Measurements from ENCODE around the gene TGM2.
A peak's percentile ranks its signal among the peaks of the same experiment; 100 is the strongest.

TGM2 gene

DNA sequence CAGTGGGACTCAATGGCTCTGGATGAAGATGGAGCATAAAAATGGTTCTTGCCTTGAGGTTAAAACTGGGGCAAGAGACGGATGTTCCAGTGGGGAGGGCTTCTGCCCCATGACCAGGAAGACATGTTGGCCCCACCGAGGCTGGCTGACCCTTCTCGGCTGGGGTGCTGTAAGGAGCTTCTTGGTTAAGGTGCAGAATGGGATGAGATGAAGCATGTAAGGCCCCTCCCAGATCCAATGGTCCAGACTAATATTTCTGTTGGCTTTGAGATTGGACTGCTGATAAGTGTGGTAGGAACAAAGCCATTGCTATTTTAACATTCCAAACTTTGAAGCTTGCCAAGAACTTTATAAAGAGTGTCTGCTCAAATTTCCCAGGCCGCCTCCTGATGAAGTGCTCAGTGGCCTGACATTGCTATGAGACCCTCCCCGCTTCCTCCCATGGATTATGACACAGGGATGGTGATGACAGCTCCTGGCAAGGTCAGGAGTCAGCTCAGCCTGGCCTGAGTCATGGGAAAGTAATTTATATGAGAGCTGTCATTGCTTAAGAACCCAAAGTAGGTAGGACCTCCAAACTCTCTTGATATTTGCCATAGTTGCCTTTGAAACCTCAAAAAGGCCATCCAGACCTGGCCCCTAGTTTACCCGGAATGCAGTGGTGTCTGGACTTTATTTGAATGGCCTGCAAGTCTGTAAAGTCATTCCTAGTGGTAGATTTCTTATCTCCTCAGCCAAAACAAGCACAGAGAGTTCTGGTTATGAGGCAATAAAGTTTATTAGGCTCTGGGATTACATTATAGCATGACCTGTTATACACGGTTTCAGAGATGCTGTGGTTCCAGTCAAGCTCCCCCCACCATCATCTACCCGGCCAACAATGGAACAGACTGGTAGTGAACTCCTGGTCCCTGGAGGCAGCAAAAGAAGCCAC is 55.2 kb downstream of the TGM2 start (continued):
- TF ChIP-seq ZSCAN30 (tag by site-specific recombination; IDR thresholded peaks at IDR 0.05): 0 out of 2 replicates have a peak, but pooled peaks have one; percentile 3
- TF ChIP-seq ZNF48 (tag by site-specific recombination; IDR thresholded peaks at IDR 0.05): no peak
- no peak for TF ChIP-seq BCL11A (tag by site-specific recombination; IDR thresholded peaks at IDR 0.05; ENCODE audit: low read depth)
- TF ChIP-seq, protein P1, sequence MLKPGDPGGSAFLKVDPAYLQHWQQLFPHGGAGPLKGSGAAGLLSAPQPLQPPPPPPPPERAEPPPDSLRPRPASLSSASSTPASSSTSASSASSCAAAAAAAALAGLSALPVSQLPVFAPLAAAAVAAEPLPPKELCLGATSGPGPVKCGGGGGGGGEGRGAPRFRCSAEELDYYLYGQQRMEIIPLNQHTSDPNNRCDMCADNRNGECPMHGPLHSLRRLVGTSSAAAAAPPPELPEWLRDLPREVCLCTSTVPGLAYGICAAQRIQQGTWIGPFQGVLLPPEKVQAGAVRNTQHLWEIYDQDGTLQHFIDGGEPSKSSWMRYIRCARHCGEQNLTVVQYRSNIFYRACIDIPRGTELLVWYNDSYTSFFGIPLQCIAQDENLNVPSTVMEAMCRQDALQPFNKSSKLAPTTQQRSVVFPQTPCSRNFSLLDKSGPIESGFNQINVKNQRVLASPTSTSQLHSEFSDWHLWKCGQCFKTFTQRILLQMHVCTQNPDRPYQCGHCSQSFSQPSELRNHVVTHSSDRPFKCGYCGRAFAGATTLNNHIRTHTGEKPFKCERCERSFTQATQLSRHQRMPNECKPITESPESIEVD (tag by site-specific recombination; IDR thresholded peaks at IDR 0.05): peak; percentile 61
- TF ChIP-seq, protein P2, sequence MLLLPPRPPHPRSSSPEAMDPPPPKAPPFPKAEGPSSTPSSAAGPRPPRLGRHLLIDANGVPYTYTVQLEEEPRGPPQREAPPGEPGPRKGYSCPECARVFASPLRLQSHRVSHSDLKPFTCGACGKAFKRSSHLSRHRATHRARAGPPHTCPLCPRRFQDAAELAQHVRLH (tag by site-specific recombination; IDR thresholded peaks at IDR 0.05): peak; percentile 10; the same call in 1 of the 2 replicates
- TF ChIP-seq ZNF398 (tag by site-specific recombination; IDR thresholded peaks at IDR 0.05): peak; percentile 71
- TF ChIP-seq, protein P3, sequence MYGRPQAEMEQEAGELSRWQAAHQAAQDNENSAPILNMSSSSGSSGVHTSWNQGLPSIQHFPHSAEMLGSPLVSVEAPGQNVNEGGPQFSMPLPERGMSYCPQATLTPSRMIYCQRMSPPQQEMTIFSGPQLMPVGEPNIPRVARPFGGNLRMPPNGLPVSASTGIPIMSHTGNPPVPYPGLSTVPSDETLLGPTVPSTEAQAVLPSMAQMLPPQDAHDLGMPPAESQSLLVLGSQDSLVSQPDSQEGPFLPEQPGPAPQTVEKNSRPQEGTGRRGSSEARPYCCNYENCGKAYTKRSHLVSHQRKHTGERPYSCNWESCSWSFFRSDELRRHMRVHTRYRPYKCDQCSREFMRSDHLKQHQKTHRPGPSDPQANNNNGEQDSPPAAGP (tag by site-specific recombination; IDR thresholded peaks at IDR 0.05): 0 out of 2 replicates have a peak, but pooled peaks have one; percentile 34
- TF ChIP-seq, protein P4, sequence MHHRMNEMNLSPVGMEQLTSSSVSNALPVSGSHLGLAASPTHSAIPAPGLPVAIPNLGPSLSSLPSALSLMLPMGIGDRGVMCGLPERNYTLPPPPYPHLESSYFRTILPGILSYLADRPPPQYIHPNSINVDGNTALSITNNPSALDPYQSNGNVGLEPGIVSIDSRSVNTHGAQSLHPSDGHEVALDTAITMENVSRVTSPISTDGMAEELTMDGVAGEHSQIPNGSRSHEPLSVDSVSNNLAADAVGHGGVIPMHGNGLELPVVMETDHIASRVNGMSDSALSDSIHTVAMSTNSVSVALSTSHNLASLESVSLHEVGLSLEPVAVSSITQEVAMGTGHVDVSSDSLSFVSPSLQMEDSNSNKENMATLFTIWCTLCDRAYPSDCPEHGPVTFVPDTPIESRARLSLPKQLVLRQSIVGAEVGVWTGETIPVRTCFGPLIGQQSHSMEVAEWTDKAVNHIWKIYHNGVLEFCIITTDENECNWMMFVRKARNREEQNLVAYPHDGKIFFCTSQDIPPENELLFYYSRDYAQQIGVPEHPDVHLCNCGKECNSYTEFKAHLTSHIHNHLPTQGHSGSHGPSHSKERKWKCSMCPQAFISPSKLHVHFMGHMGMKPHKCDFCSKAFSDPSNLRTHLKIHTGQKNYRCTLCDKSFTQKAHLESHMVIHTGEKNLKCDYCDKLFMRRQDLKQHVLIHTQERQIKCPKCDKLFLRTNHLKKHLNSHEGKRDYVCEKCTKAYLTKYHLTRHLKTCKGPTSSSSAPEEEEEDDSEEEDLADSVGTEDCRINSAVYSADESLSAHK (tag by site-specific recombination; IDR thresholded peaks at IDR 0.05): 0 out of 2 replicates have a peak, but pooled peaks have one; percentile 45
- no peak for TF ChIP-seq ZNF133 (tag by site-specific recombination; IDR thresholded peaks at IDR 0.05)
- TF ChIP-seq GLI2 (tag by site-specific recombination; IDR thresholded peaks at IDR 0.05; ENCODE audit: borderline replicate concordance, low read depth): no peak
- TF ChIP-seq ZBTB7A (tag by site-specific recombination; IDR thresholded peaks at IDR 0.05; ENCODE audit: low read depth): no peak
- TF ChIP-seq MZF1 (tag by site-specific recombination; IDR thresholded peaks at IDR 0.05; ENCODE audit: borderline replicate concordance): no peak
- peak; percentile 67; the same call in 1 of the 2 replicates for TF ChIP-seq HIC1 (tag by site-specific recombination; IDR thresholded peaks at IDR 0.05)
- TF ChIP-seq ZBTB26 (tag by site-specific recombination; optimal IDR thresholded peaks at IDR 0.05): no peak
- no peak for TF ChIP-seq EGR2 (tag by site-specific recombination; IDR thresholded peaks at IDR 0.05; ENCODE audit: low read depth)
- TF ChIP-seq ZNF114 (tag by site-specific recombination; IDR thresholded peaks at IDR 0.05): no peak
